ENCODE data around the gene DISP3.

DISP3 gene

DNA sequence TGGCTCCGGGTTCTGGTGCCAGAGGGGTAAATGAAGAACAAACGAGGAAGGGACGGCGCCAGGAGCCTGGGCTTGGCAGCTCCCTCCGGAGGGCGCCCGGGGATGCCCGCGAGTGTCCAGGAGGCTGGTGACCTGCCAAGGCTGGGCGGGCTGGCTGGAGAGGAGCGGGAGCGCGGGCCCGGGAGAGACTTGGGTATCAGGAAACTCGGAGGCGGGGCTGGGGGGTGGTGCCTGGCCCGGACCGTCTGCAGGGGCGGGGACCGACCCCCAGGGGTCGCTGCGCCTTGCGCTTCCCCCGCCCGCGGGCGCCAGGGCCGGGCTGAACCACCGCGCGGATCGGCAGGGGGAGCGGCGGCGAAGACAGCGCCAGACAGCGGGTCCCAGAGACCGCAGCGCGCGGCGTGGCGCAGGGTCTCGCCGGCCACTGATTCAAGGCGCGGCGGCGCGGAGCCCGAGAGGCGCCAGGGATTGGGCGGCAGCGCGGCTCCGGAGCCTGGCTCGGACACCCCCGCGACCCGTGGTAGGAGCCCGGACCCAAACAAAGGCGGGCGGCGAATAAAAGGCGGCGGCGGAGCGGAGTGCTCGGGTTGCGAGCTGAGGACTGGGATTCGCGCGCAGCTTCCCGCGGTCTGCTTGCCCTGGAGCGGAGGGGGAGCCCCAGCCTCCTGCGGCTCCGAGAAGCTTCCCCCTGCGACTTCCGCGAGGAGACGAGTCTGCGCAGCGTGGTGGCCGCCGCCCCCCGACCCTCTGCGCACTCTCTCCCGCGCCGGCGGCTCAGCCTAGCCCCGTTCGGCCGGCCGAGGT, at the start of gene DISP3:
DISP3 (plus strand) TSS at position 585 of the 804 bp plus-strand sequence. CDS start 21,838 bp downstream, outside the sequence.
- DNase-seq (ENCODE audit: low read depth), result peak; percentile 54

- no peak for DNase-seq (ENCODE audit: low read depth)
Observed at GRCh38 chr1:11429226-11429625, 49.7 kb upstream of the DISP3 start.

DNA sequence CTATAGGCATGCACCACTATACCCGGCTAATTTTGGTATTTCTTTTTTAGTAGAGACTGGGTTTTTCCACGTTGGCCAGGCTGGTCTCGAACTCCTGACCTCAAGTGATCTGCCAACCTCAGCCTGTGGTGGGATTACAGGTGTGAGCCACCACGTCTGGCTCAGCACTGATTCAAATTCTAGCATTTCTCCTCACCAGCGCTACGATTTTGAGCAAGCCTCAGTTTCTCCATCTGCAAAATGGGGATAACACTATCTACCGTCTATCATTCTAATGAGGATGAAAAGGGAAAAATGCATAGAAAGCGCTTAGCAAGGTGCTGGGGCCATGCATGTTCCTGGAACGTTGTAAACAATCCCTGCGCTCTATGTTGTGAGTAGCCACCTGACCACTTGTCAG, 49.0 kb upstream of the DISP3 start:
- no peak for DNase-seq (ENCODE audit: low read depth)

GRCh38 chr1:11431941-11432507, 46.9 kb upstream of the DISP3 start:
- no peak for DNase-seq (ENCODE audit: low read depth)

- DNase-seq (ENCODE audit: low read depth), result no peak
Observed at GRCh38 chr1:11432526-11432925, 46.4 kb upstream of the DISP3 start.

GRCh38 chr1:11434501-11434900, 44.5 kb upstream of the DISP3 start:
- DNase-seq (ENCODE audit: low read depth), result no peak

- DNase-seq (ENCODE audit: low read depth), result no peak
Observed at GRCh38 chr1:11434926-11435325, 44.0 kb upstream of the DISP3 start.

GRCh38 chr1:11438996-11439395, 40.0 kb upstream of the DISP3 start:
- no peak for DNase-seq (ENCODE audit: low read depth)

- no peak for DNase-seq (ENCODE audit: low read depth)
Observed at GRCh38 chr1:11441211-11441952, 37.6 kb upstream of the DISP3 start.

DNA sequence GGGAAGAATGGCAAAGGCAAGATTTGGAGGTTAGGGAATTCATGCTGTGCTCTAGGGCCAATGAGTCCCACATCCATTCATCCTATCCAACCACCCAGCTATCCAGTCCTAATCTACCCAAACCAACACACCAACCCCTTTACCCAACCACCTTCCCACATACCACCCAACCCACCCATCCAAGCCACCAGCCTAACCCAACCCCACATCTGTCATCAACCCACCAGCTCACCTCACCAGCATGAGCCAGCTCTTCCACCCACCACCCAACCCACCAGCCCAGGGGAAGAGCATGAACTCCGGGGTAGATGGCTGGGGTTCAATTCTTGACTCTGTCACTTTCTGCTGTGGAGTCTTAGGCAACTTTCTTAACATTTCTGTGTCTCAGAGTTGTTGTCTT, 35.9 kb upstream of the DISP3 start:
- DNase-seq (ENCODE audit: low read depth), result no peak

GRCh38 chr1:11443961-11444658, 34.8 kb upstream of the DISP3 start:
- no peak for DNase-seq (ENCODE audit: low read depth)

DNA sequence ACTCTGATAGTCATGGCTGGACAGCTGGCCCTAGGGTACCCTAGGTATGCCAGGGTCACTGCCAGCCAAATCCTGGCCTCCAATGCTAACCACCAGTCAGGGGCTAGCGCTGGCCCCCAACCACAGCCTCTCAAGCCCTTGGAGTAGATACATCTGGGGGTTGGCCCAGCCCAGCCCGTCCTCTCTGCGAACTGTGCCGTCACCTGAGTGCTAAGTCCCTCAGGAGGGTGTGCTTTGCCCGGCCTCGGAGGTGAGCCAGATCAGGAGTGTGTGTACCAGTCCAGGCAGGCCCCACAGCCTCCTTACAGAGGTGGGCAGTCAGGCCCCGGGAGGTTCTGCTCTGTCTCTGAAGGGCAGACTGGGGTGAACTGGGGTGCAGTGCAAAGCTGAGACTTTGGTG, 34.0 kb upstream of the DISP3 start:
- no peak for DNase-seq (ENCODE audit: low read depth)

DNA sequence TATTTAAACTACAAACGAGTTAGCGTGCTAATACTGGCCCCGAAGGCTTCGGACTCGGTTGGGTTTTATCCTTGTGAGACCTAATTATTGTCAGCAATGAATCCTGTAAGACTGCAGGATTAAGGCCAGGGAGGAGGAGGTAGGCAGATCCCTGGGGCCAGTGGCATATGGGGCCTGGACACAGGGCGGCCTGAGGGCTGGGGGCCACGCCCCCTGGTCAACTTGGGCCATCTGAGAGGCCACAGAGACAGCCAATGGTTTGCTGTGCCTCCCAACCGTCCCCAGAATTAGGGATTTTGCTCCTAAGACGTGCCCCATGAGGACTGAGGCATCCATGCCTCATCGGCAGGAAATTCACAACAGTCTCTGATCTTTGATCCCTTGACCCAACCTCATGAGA, 31.1 kb upstream of the DISP3 start:
- DNase-seq (ENCODE audit: low read depth), result no peak

DNA sequence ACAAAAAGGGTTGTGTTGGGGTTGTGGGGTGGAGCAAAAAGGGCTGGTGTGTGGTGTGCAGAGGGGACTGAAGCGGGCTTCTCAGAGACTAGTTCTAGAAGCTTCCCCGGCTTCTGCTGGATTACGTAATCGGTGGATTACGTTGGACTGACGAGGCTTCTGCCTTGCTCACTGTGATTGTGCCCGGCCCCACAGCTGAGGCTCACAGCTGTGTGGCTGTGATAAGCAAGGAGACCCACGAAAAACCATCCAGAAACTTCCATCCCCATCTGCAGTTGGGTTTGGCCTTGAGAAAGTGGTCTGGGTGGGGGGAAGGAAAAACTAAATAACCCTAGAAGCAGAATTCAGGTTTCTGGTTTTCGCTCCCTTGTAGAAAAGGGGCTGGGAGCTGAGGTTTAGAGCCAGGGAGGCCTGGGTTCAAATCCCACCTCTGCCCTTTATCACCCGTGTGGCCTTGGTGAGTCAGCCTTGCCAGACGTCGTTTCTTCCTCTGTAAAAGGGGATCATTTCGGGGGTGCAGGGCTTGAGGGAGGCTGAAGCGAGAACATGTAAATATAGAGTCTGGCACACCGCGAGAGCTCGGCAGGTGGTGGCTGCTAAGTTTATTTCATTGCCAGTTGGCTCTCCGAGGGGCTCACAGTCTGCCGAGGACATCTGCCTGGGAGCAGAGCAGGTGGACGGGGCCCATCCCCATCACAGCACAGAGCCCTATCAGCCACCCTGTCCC, 30.4 kb upstream of the DISP3 start:
- no peak for DNase-seq (ENCODE audit: low read depth)

- DNase-seq (ENCODE audit: low read depth), result no peak
Observed at GRCh38 chr1:11449100-11449403, 29.9 kb upstream of the DISP3 start.

DNA sequence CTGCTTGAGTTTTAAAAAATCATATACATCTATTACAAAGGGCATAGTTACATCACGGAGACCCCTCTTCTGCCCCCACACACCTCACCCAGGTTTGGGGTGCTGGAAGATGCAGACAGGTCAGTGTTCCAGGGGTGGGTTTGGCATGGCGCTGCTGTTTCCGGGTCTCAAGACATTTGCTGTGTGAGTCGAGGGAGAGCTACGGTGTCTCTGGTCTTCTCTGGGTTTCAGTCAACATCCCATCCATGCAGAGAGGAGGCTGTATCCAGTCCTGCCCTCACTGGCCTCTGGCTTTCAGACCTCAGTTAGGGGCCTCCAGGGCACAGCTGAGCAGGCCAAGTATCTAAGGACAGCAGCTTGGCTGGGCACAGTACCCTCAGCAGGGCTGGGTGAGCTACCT, 28.6 kb upstream of the DISP3 start:
- DNase-seq (ENCODE audit: low read depth), result no peak

- DNase-seq (ENCODE audit: low read depth), result no peak
Observed at GRCh38 chr1:11453742-11454491, 25.0 kb upstream of the DISP3 start.

DNA sequence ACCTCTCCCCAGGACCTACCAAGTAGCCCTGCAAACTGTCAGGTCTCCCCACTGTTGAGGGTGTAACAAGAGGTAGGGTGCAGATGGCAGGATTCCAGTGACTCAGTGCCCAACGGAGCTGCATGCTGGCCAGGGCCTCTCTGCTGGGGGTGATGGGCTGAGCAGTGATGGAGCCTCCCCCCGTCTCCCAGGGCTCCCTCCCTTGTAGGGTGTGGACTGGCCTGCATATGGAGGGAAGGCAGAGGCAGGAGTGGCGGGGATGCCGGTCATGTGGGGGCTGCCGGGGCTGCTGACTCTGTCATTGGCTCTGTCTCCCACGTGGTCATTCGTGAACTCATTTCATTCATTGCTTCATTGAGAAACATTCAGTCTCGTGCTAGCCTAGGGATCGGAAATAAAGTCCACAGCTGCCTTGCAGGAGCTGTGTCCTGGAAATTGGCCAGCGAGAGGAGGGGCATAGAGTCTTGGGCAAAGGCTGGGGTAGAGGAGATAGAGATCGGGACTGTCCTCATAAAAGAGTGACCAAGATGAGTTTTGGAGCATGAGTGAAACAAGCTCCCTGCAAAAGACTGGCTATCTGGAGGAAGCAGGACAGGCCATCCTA, 22.9 kb upstream of the DISP3 start:
- no peak for DNase-seq (ENCODE audit: low read depth)

DNA sequence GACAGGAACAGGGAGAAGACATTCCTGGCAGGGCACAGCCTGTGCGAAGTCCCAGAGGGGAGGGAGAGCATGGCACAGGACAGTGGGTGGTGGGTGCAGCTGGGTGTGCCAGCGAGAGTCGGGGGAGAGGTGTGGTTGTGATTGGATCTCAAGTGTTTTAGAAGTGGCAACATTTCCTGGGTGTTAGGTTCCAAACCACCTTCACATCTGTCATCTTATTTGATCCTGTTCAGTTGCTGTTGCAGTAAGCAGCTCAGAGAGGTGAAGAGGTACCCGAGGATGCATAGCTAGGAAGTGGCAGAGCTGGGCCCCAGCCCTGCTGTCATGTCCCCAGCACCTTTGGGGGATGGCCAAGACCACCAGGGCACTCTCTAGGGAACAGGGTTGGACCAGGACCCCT, 22.0 kb upstream of the DISP3 start:
- DNase-seq (ENCODE audit: low read depth), result no peak

DNA sequence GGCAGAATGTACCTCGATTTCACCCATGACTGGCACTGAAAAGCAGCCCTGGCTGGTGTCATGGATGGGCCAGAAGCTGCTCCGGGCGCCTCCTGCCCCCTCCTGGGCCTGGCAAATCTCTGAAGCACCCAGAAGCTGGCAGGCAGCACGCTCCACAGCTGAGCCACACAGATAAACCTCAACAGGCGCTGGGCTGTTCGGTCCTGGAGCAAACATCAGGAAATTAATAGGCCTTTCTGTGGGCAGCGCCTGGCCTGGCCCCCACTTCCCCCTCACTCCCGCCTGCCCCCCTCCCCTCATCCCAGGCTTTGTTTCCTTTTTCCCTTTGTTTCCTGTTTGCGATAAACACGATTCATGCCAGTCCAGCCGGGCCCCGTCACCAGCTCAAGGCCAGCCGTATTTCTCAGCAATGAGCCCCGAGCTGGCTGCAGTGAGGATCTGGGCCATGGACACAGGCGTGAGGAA, 20.1 kb upstream of the DISP3 start:
- DNase-seq (ENCODE audit: low read depth), result no peak
